ENCODE results near the gene KHK. TPM values are rescaled to one million over a fixed set of nuclear protein-coding genes. Genes with fewer than 3 reads are reported as not detected.

Gene KHK
- total and polyA plus RNA-seq, 2 experiments from 2014 or later: 0.51 TPM; not detected in 1

GRCh38 chr2:27069961-27070618 is 16.5 kb upstream of the KHK start:
- no peaks in the 10 kb centered on the region for H3K27me3 ChIP-seq (replicated peaks; ENCODE audit: insufficient read depth)
- peaks cover 20% of the 10 kb centered on the region for H3K36me3 ChIP-seq (ENCODE audit: low read depth)
- peak overlapping the region; percentile 96 for H3K9ac ChIP-seq
- peaks cover 25% of the 10 kb centered on the region for H3F3A ChIP-seq (ENCODE audit: insufficient read depth)
- TF ChIP-seq EZH2 (IDR thresholded peaks at IDR 0.05; ENCODE audit: insufficient read depth, poor library complexity, severe bottlenecking): no peak
- no peak for TF ChIP-seq EZH2phosphoT487 (IDR thresholded peaks at IDR 0.05; ENCODE audit: insufficient read depth, low read depth)
- 65 to 69% methylated on average over 8 of the region's 8 CpGs for WGBS, 2 experiments (ENCODE audit: low coverage in 1 of 2, low lambda C conversion rate in 2 of 2, missing lambda C conversion rate in 2 of 2)
- peak overlapping the region; percentile 91 for H3K4me3 ChIP-seq
- no peaks in the 10 kb centered on the region for H4K20me1 ChIP-seq (ENCODE audit: insufficient read depth)
- H3K4me2 ChIP-seq (ENCODE audit: unreplicated experiment): peak overlapping the region; percentile 83
- in situ Hi-C loops (cut with MboI): no loop called here
- H3K9me3 ChIP-seq (ENCODE audit: low read depth): no peaks in the 10 kb centered on the region
- no peak overlapping the region for H2AFZ ChIP-seq
- peaks cover 21% of the 10 kb centered on the region for H3K4me1 ChIP-seq (ENCODE audit: insufficient read depth)
- H3K9me2 ChIP-seq (ENCODE audit: insufficient read depth): no peaks in the 10 kb centered on the region
- H3K27ac ChIP-seq: no peak overlapping the region
- no peak for DNase-seq
- peaks cover 63% of the 10 kb centered on the region for H3K79me2 ChIP-seq (ENCODE audit: insufficient read depth)

- peaks cover 14% of the 10 kb centered on the region for H3K36me3 ChIP-seq (ENCODE audit: low read depth)
- TF ChIP-seq EZH2 (IDR thresholded peaks at IDR 0.05; ENCODE audit: insufficient read depth, poor library complexity, severe bottlenecking): no peak
- TF ChIP-seq EZH2phosphoT487 (IDR thresholded peaks at IDR 0.05; ENCODE audit: insufficient read depth, low read depth): no peak
- H3K9me3 ChIP-seq (ENCODE audit: low read depth): no peaks in the 10 kb centered on the region
- peak overlapping the region; percentile 73 for H2AFZ ChIP-seq
- peaks cover 21% of the 10 kb centered on the region for H3K4me1 ChIP-seq (ENCODE audit: insufficient read depth)
- in situ Hi-C loops (cut with MboI): no loop called here
- no peaks in the 10 kb centered on the region for H3K9me2 ChIP-seq (ENCODE audit: insufficient read depth)
- H3K4me2 ChIP-seq (ENCODE audit: unreplicated experiment): peak overlapping the region; percentile 83
- no peak for DNase-seq
- 0 to 2% methylated on average over 11 of the region's 11 CpGs for WGBS, 2 experiments (ENCODE audit: low coverage in 1 of 2, low lambda C conversion rate in 2 of 2, missing lambda C conversion rate in 2 of 2)
- H4K20me1 ChIP-seq (ENCODE audit: insufficient read depth): no peaks in the 10 kb centered on the region
- H3K9ac ChIP-seq: peak overlapping the region; percentile 96
- peak overlapping the region; percentile 69 for H3K27ac ChIP-seq
- peak overlapping the region; percentile 91 for H3K4me3 ChIP-seq
- peaks cover 18% of the 10 kb centered on the region for H3F3A ChIP-seq (ENCODE audit: insufficient read depth)
- no peaks in the 10 kb centered on the region for H3K27me3 ChIP-seq (replicated peaks; ENCODE audit: insufficient read depth)
- H3K79me2 ChIP-seq (ENCODE audit: insufficient read depth): peaks cover 56% of the 10 kb centered on the region
Measured at GRCh38 chr2:27070653-27071276, 15.8 kb upstream of the KHK start.

- in situ Hi-C loops (cut with MboI): no loop called here
- Histone ChIP-seq H3K36me3 (ENCODE audit: low read depth) (peaks cover 13% of the 10 kb centered on the region), H3K9ac (peak within 1 kb of the TSS; percentile 96), H3K4me3 (peak within 1 kb of the TSS; percentile 91), H2AFZ (peak within 1 kb of the TSS; percentile 79), H3F3A (ENCODE audit: insufficient read depth) (peaks cover 12% of the 10 kb centered on the region; the same call in 1 of the 2 replicates), H3K9me3 (ENCODE audit: low read depth) (no peaks in the 10 kb centered on the region), H3K9me2 (ENCODE audit: insufficient read depth) (no peaks in the 10 kb centered on the region), H3K4me2 (ENCODE audit: unreplicated experiment) (peak within 1 kb of the TSS; percentile 83), H3K27ac (peak within 1 kb of the TSS; percentile 69), H3K27me3 (replicated peaks; ENCODE audit: insufficient read depth) (no peaks in the 10 kb centered on the region), H3K4me1 (ENCODE audit: insufficient read depth) (peaks cover 21% of the 10 kb centered on the region), H4K20me1 (ENCODE audit: insufficient read depth) (no peaks in the 10 kb centered on the region), H3K79me2 (ENCODE audit: insufficient read depth) (peaks cover 50% of the 10 kb centered on the region)
- WGBS, 2 experiments (ENCODE audit: low coverage in 1 of 2, low lambda C conversion rate in 2 of 2, missing lambda C conversion rate in 2 of 2): 1% methylated on average over 48 to 77 of the region's 86 CpGs
- peak; percentile 98 for DNase-seq
- TF ChIP-seq EZH2 (IDR thresholded peaks at IDR 0.05; ENCODE audit: insufficient read depth, poor library complexity, severe bottlenecking) (no peak), EZH2phosphoT487 (IDR thresholded peaks at IDR 0.05; ENCODE audit: insufficient read depth, low read depth) (no peak)
Measured at GRCh38 chr2:27071277-27071989, 15.1 kb upstream of the KHK start, which contains the start of gene OST4. OST4 (minus strand) TSS chr2:27071654.

- H3K36me3 ChIP-seq (ENCODE audit: low read depth): peaks cover 13% of the 10 kb centered on the region
- peaks cover 12% of the 10 kb centered on the region; the same call in 1 of the 2 replicates for H3F3A ChIP-seq (ENCODE audit: insufficient read depth)
- H3K9me3 ChIP-seq (ENCODE audit: low read depth): no peaks in the 10 kb centered on the region
- H3K9me2 ChIP-seq (ENCODE audit: insufficient read depth): no peaks in the 10 kb centered on the region
- H3K27ac ChIP-seq: no peak overlapping the region
- in situ Hi-C loops (cut with MboI): no loop called here
- H3K4me2 ChIP-seq (ENCODE audit: unreplicated experiment): peak overlapping the region; percentile 79
- peaks cover 21% of the 10 kb centered on the region for H3K4me1 ChIP-seq (ENCODE audit: insufficient read depth)
- H2AFZ ChIP-seq: peak overlapping the region; percentile 79
- peak overlapping the region; percentile 91 for H3K4me3 ChIP-seq
- WGBS, 2 experiments (ENCODE audit: low coverage in 1 of 2, low lambda C conversion rate in 2 of 2, missing lambda C conversion rate in 2 of 2): 14 to 22% methylated on average over 23 to 26 of the region's 34 CpGs
- H3K9ac ChIP-seq: peak overlapping the region; percentile 96
- no peaks in the 10 kb centered on the region for H3K27me3 ChIP-seq (replicated peaks; ENCODE audit: insufficient read depth)
- TF ChIP-seq EZH2phosphoT487 (IDR thresholded peaks at IDR 0.05; ENCODE audit: insufficient read depth, low read depth): no peak
- TF ChIP-seq EZH2 (IDR thresholded peaks at IDR 0.05; ENCODE audit: insufficient read depth, poor library complexity, severe bottlenecking): no peak
- peak; percentile 36 for DNase-seq
- no peaks in the 10 kb centered on the region for H4K20me1 ChIP-seq (ENCODE audit: insufficient read depth)
- H3K79me2 ChIP-seq (ENCODE audit: insufficient read depth): peaks cover 42% of the 10 kb centered on the region
Measured at GRCh38 chr2:27071990-27072830, 14.4 kb upstream of the KHK start.
